ENCODE measurements around the gene PCID2.

The PCID2 gene

GRCh38 chr13:113149711-113150549 lies 58.5 kb downstream of the PCID2 start:
- Histone ChIP-seq H3K27me3 (no peaks in the 10 kb centered on the region), H3K36me3 (no peaks in the 10 kb centered on the region), H3K4me1 (peaks cover 11% of the 10 kb centered on the region), H3K9me3 (no peaks in the 10 kb centered on the region), H3K4me3 (ENCODE audit: low read depth, low read length) (no peak overlapping the region)
- no peak for DNase-seq
- TF ChIP-seq, protein P1, sequence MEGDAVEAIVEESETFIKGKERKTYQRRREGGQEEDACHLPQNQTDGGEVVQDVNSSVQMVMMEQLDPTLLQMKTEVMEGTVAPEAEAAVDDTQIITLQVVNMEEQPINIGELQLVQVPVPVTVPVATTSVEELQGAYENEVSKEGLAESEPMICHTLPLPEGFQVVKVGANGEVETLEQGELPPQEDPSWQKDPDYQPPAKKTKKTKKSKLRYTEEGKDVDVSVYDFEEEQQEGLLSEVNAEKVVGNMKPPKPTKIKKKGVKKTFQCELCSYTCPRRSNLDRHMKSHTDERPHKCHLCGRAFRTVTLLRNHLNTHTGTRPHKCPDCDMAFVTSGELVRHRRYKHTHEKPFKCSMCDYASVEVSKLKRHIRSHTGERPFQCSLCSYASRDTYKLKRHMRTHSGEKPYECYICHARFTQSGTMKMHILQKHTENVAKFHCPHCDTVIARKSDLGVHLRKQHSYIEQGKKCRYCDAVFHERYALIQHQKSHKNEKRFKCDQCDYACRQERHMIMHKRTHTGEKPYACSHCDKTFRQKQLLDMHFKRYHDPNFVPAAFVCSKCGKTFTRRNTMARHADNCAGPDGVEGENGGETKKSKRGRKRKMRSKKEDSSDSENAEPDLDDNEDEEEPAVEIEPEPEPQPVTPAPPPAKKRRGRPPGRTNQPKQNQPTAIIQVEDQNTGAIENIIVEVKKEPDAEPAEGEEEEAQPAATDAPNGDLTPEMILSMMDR (IDR thresholded peaks at IDR 0.05; ENCODE audit: low read depth, low read length), result no peak

- TF ChIP-seq, protein P1 (IDR thresholded peaks at IDR 0.05; ENCODE audit: low read depth, low read length), result no peak
- Histone ChIP-seq H3K27me3 (no peaks in the 10 kb centered on the region), H3K4me3 (ENCODE audit: low read depth, low read length) (no peak overlapping the region), H3K4me1 (peaks cover 5% of the 10 kb centered on the region), H3K9me3 (no peaks in the 10 kb centered on the region), H3K36me3 (no peaks in the 10 kb centered on the region)
- DNase-seq, result no peak
These were observed 59.4 kb downstream of the PCID2 start for GRCh38 chr13:113148940-113149503.

- Histone ChIP-seq H3K4me3 (ENCODE audit: low read depth, low read length) (no peak overlapping the region), H3K9me3 (no peaks in the 10 kb centered on the region), H3K4me1 (peaks cover 2% of the 10 kb centered on the region), H3K36me3 (no peaks in the 10 kb centered on the region), H3K27me3 (no peaks in the 10 kb centered on the region)
- TF ChIP-seq, protein P1 (IDR thresholded peaks at IDR 0.05; ENCODE audit: low read depth, low read length), result no peak
- no peak for DNase-seq
These were observed 60.1 kb downstream of the PCID2 start for GRCh38 chr13:113148407-113148806.

DNA sequence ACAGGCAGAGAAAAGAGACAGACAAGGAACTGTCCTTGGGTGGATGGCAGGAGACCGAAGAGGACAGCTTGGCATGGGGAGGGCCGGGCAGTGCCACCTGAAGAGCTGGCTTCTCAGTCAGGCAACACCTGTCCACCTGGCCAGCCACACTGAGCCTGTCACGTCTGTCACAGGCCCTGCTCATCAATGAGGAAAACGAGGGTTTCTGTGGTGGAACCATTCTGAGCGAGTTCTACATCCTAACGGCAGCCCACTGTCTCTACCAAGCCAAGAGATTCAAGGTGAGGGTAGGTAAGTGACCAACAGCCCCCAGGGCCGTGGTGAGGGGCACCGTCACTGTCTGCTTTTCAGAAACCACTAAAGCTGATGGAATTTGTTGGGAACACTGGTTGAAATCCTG lies 61.3 kb downstream of the PCID2 start:
- Histone ChIP-seq H3K36me3 (no peaks in the 10 kb centered on the region), H3K9me3 (no peaks in the 10 kb centered on the region), H3K4me1 (no peaks in the 10 kb centered on the region), H3K4me3 (ENCODE audit: low read depth, low read length) (no peak overlapping the region), H3K27me3 (no peaks in the 10 kb centered on the region)
- DNase-seq, result no peak
- TF ChIP-seq, protein P1 (IDR thresholded peaks at IDR 0.05; ENCODE audit: low read depth, low read length), result no peak

DNA sequence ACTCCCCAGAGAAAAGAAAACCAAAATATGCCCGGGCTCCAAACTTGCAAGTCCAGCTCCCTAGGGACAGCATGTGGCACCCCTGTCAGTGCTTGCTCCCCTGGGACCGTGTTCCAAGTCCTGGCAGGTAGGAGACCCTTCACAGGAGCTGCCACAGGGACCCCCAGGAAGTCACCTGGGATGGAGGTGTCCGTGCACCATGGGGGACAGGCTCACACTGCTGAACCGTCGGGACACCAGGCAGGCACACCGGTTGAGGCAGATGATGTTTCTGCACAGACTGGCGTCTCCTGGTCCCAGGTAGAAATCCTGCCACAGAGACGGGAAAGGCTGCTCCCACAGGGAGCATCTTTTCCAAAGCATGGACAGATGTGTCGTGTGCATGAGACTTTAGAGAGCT lies 61.7 kb downstream of the PCID2 start:
- Histone ChIP-seq H3K27me3 (no peaks in the 10 kb centered on the region), H3K36me3 (no peaks in the 10 kb centered on the region), H3K9me3 (no peaks in the 10 kb centered on the region), H3K4me3 (ENCODE audit: low read depth, low read length) (no peak overlapping the region), H3K4me1 (no peaks in the 10 kb centered on the region)
- DNase-seq, result no peak
- TF ChIP-seq, protein P1 (IDR thresholded peaks at IDR 0.05; ENCODE audit: low read depth, low read length), result no peak

Data from BE2C (cell line).